Measurements from ENCODE around the gene NANP. TPM values are rescaled to one million over a fixed set of nuclear protein-coding genes. Genes with fewer than 3 reads are reported as not detected.

Gene NANP
- total and polyA plus RNA-seq, 2 of the 13 experiments (the other 11 are each of a cell fraction or from before 2014, with no cell fraction given): 8.9 to 21.5 TPM

- Histone ChIP-seq H3K36me3 (replicated peaks in 1 of 2; ENCODE audit: control insufficient read depth in 1 of 2, insufficient read depth in 2 of 2, low read length in 2 of 2) (peaks cover 2 to 5% of the 10 kb centered on the region in 2 experiments; a peak in 4 of 5 replicates), H3K79me2 (ENCODE audit: insufficient read depth, low read length) (peaks cover 69% of the 10 kb centered on the region), H3K9ac (ENCODE audit: insufficient read depth, low read depth, low read length) (peak overlapping the region; percentile 94), H4K20me1 (ENCODE audit: insufficient read depth, low read length) (0 out of 2 replicates have a peak, but pooled peaks cover 3% of the 10 kb centered on the region), H3K9me3 (ENCODE audit: low read length) (no peaks in the 10 kb centered on the region), H3K27me3 (ENCODE audit: control insufficient read depth in 1 of 2, insufficient read depth in 2 of 2, low read length in 2 of 2) (no peaks in the 10 kb centered on the region; a peak in 1 of 5 replicates), H2AFZ (ENCODE audit: low read length) (no peak overlapping the region), H3K4me2 (ENCODE audit: low read depth, low read length) (peak overlapping the region; percentile 100), H3K4me3 (replicated peaks in 1 of 3; ENCODE audit: insufficient read depth in 1 of 3, low read depth in 2 of 3, low read length in 3 of 3) (peak overlapping the region; percentile 75 to 87 (median 80)), H3K27ac (ENCODE audit: extremely low read length, insufficient read depth, low read length) (peak overlapping the region; percentile 96), H3K4me1 (ENCODE audit: insufficient read depth, low read length) (peaks cover 59% of the 10 kb centered on the region)
- in situ Hi-C loops (cut with HindIII; ENCODE audit: extremely low pct_ligation_motif_present, low pct_unique_long_range_greater_than_20kb) (loop anchor here (5.0 kb wide), 1 partner anchor 35 kb away; the partner anchor contains the start of gene NINL), intact Hi-C loops (cut with micrococcal nuclease; ENCODE audit: unreplicated experiment) (loop anchor here (1.0 to 2.0 kb wide), 4 partner anchors 10 to 114 kb away; partner anchors contain the start of gene NINL)
- ChIA-PET CTCF (ENCODE audit: low intra/inter-chr PET ratio, low total read pairs) (no interaction called here), POLR2A (interaction anchor here (0.9 to 2.5 kb wide), 9 partner anchors 13 to 232 kb away, joined by 3 to 23 read pairs (median 3); partner anchors contain the start of genes ABHD12, GINS1 and NINL)
- 3% methylated on average over 17 of the region's 17 CpGs for WGBS (ENCODE audit: low lambda C conversion rate)
- DNase-seq (ENCODE audit: low spot score) (peak; percentile 20), FAIRE-seq (peak; percentile 12), ATAC-seq (no peak)
- BruUV-seq (replicated peaks): TSS peak; percentile 44
- TF ChIP-seq ZBTB3 (CRISPR knock-in tag; IDR thresholded peaks at IDR 0.05; ENCODE audit: borderline replicate concordance, low read depth) (0 out of 2 replicates have a peak, but pooled peaks have one; percentile 15), ZNF446 (CRISPR knock-in tag; IDR thresholded peaks at IDR 0.05) (no peak), ZNF749 (CRISPR knock-in tag; IDR thresholded peaks at IDR 0.05; ENCODE audit: borderline replicate concordance) (no peak), TRIM22 (IDR thresholded peaks at IDR 0.05) (no peak), PHF5A (CRISPR knock-in tag; IDR thresholded peaks at IDR 0.05; ENCODE audit: low read depth, unreplicated experiment) (no peak), ZNF543 (CRISPR knock-in tag; IDR thresholded peaks at IDR 0.05) (peak; percentile 64; the same call in 1 of the 2 replicates), ZNF816 (CRISPR knock-in tag; IDR thresholded peaks at IDR 0.05; ENCODE audit: borderline replicate concordance) (no peak), KDM5B (CRISPR knock-in tag; IDR thresholded peaks at IDR 0.05; ENCODE audit: borderline replicate concordance) (no peak), KMT2B (CRISPR knock-in tag; IDR thresholded peaks at IDR 0.05) (0 out of 2 replicates have a peak, but pooled peaks have one; percentile 5), FUBP1 (CRISPR knock-in tag; IDR thresholded peaks at IDR 0.05; ENCODE audit: borderline replicate concordance) (no peak)
- TF ChIP-seq, protein P1, sequence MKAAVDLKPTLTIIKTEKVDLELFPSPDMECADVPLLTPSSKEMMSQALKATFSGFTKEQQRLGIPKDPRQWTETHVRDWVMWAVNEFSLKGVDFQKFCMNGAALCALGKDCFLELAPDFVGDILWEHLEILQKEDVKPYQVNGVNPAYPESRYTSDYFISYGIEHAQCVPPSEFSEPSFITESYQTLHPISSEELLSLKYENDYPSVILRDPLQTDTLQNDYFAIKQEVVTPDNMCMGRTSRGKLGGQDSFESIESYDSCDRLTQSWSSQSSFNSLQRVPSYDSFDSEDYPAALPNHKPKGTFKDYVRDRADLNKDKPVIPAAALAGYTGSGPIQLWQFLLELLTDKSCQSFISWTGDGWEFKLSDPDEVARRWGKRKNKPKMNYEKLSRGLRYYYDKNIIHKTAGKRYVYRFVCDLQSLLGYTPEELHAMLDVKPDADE (CRISPR knock-in tag; IDR thresholded peaks at IDR 0.05): peak; percentile 20; the same call in 1 of the 2 replicates
- TF ChIP-seq, protein P2, sequence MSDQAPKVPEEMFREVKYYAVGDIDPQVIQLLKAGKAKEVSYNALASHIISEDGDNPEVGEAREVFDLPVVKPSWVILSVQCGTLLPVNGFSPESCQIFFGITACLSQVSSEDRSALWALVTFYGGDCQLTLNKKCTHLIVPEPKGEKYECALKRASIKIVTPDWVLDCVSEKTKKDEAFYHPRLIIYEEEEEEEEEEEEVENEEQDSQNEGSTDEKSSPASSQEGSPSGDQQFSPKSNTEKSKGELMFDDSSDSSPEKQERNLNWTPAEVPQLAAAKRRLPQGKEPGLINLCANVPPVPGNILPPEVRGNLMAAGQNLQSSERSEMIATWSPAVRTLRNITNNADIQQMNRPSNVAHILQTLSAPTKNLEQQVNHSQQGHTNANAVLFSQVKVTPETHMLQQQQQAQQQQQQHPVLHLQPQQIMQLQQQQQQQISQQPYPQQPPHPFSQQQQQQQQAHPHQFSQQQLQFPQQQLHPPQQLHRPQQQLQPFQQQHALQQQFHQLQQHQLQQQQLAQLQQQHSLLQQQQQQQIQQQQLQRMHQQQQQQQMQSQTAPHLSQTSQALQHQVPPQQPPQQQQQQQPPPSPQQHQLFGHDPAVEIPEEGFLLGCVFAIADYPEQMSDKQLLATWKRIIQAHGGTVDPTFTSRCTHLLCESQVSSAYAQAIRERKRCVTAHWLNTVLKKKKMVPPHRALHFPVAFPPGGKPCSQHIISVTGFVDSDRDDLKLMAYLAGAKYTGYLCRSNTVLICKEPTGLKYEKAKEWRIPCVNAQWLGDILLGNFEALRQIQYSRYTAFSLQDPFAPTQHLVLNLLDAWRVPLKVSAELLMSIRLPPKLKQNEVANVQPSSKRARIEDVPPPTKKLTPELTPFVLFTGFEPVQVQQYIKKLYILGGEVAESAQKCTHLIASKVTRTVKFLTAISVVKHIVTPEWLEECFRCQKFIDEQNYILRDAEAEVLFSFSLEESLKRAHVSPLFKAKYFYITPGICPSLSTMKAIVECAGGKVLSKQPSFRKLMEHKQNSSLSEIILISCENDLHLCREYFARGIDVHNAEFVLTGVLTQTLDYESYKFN (CRISPR knock-in tag; conservative IDR thresholded peaks at IDR 0.05): no peak
- TF ChIP-seq, protein P3, sequence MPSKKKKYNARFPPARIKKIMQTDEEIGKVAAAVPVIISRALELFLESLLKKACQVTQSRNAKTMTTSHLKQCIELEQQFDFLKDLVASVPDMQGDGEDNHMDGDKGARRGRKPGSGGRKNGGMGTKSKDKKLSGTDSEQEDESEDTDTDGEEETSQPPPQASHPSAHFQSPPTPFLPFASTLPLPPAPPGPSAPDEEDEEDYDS (CRISPR knock-in tag; IDR thresholded peaks at IDR 0.05): no peak
Measured at GRCh38 chr20:25622450-25623224, 1.2 kb downstream of the NANP start.

All from HepG2 (cell line).